Measurements from ENCODE around the gene RTN4. TPM values are rescaled to one million over a fixed set of nuclear protein-coding genes. Genes with fewer than 3 reads are reported as not detected.
A peak's percentile ranks its signal among the peaks of the same experiment; 100 is the strongest.

The RTN4 gene
- total and polyA plus RNA-seq, 11 donors, result 46.1 to 250 (median 95.5) TPM

DNA sequence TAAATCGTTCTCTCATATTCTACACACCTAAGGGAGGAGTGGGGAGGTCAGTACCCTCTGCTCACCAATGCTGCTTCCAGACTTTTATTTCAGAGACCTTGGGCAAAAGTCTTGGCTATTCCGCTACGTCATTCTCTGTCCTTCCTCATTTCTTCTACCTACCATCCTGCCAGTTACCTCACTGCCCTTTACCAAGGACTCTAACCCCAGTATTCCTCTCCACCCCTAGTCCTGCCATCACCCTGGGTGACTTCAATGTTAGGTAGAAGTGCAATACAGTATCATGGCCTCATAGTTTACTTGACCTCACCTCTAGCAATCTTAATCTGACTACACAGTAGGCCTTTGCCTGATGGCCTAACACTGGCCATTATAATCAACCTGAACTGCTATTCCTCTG lies 27.8 kb downstream of the RTN4 start:
- peaks cover 0 to 6% (median 0%) of the 10 kb centered on the region in 9 donors for H3K36me3 ChIP-seq
- peaks cover 0 to 93% (median 26%) of the 10 kb centered on the region in 12 donors for H3K4me1 ChIP-seq
- no peak for ATAC-seq
- WGBS, 4 donors, result 89 to 94% (median 92%) methylated on average over 3 of the region's 3 CpGs
- DNase-seq, result no peak
- TF ChIP-seq POLR2A (IDR thresholded peaks at IDR 0.05) (no peak), CTCF (IDR thresholded peaks at IDR 0.05) (no peak)
- no peak overlapping the region for H3K4me3 ChIP-seq
- H3K27me3 ChIP-seq, result no peaks in the 10 kb centered on the region
- H3K27ac ChIP-seq, result no peak overlapping the region
- intact Hi-C loops (cut with DNase I), result no loop called here
- H3K9me3 ChIP-seq, result peaks cover 0 to 19% (median 0%) of the 10 kb centered on the region in 12 donors

DNA sequence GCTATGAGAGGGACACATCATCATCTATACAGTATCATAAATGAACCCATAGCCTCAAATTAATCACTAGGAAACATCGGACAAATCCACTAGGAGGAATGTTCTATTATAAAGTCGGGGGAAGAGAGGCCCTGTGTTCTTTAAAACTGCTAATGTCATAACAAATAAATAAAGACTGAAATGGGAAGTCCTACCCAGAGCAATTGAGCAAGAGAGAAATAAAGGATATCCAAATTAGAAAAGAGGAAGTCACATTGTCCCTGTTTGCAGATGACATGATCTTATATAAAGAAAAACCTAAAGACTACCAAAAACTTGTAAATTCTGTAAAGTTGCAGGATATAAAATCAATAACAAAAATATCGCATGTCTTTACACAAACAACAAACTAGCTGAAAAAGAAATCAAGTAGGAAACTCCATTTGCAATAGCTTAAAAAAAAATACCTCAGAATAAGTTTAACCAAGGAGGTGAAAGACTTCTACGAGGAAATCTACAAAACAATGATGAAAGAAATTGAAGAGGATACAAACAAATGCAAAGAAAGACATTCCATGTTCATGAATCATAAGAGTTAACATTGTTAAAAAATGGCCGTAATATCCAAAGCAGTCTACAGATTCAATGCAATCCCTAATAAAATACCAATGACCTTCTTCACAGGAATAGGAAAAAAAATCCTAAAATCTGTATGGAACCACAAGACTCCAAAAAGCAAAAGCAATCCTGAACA lies 30.6 kb downstream of the RTN4 start:
- 75 to 87% (median 78%) methylated on average over 5 of the region's 5 CpGs for WGBS, 4 donors
- TF ChIP-seq POLR2A (IDR thresholded peaks at IDR 0.05), result no peak
- no peak for TF ChIP-seq CTCF (IDR thresholded peaks at IDR 0.05)
- no peaks in the 10 kb centered on the region for H3K27me3 ChIP-seq
- H3K4me3 ChIP-seq, result no peak overlapping the region
- H3K4me1 ChIP-seq, result peaks cover 0 to 83% (median 9%) of the 10 kb centered on the region in 12 donors
- peak overlapping the region in 1 of 12 donors; percentile 57 for H3K27ac ChIP-seq
- intact Hi-C loops (cut with DNase I), result loop anchor here in 5 of 10 donors (5.0 to 10.0 kb wide), 4 partner anchors 33 to 365 kb away; partner anchors contain the start of genes EML6 (in 1 of the 5) and RTN4 (in 1 of the 5)
- peak in 1 of 4 donors; percentile 24 for ATAC-seq
- no peak for DNase-seq
- H3K36me3 ChIP-seq, result peaks cover 0 to 4% (median 0%) of the 10 kb centered on the region in 9 donors
- H3K9me3 ChIP-seq, result peaks cover 0 to 23% (median 0%) of the 10 kb centered on the region in 12 donors

GRCh38 chr2:55018619-55019018 lies 31.6 kb downstream of the RTN4 start:
- intact Hi-C loops (cut with DNase I), result loop anchor here in 5 of 10 donors (5.0 to 10.0 kb wide), 4 partner anchors 34 to 364 kb away; partner anchors contain the start of genes EML6 (in 1 of the 5) and RTN4 (in 1 of the 5)

More at GRCh38 chr2:55018619-55019018, 31.6 kb downstream of the RTN4 start:
- no peak overlapping the region for H3K4me3 ChIP-seq
- no peaks in the 10 kb centered on the region for H3K27me3 ChIP-seq
- WGBS, 4 donors, result 93 to 96% (median 93%) methylated on average over 1 of the region's 1 CpG
- H3K9me3 ChIP-seq, result peaks cover 0 to 23% (median 0%) of the 10 kb centered on the region in 12 donors
- ATAC-seq (no peak), DNase-seq (no peak)
- H3K4me1 ChIP-seq, result peaks cover 0 to 84% (median 14%) of the 10 kb centered on the region in 12 donors
- TF ChIP-seq CTCF (IDR thresholded peaks at IDR 0.05) (no peak), POLR2A (IDR thresholded peaks at IDR 0.05) (no peak)
- H3K27ac ChIP-seq, result peak overlapping the region in 1 of 12 donors; percentile 57
- H3K36me3 ChIP-seq, result peaks cover 0 to 4% (median 0%) of the 10 kb centered on the region in 9 donors

Data from heart left ventricle (tissue), 16 donors.